GM12873 (cell line): Measurements from ENCODE around the gene ZNF513.

Source experiments
- CTCF ChIP-seq: IDR thresholded peaks from 2 replicates; pipeline ENCODE4 v1.5.1; 2012; ENCODE audit warnings: low read depth, mild to moderate bottlenecking, moderate library complexity, low read length, control low read depth; ENCODE audit not compliant: insufficient read depth; ENCODE audit errors: missing control alignments

Gene ZNF513

DNA sequence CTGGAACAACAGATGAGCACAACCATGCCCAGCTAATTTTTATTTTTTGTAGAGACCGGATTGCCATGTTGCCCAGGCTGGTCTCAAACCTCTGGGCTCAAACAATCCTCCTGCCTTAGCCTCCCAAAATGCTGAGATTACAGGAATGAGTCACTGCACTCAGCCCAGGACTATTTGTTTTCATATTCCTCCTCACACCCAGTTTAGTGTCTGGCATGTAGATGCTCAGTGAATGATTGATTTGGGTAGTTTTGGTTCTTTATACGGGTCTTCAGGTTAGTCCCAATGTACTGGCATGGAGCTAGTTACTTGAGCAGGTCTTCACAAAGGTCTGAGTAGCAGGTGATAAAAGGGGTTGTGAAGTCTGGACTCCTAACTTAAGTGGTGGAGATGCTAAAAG is 16.6 kb downstream of the ZNF513 start:
- no peak for TF ChIP-seq CTCF

DNA sequence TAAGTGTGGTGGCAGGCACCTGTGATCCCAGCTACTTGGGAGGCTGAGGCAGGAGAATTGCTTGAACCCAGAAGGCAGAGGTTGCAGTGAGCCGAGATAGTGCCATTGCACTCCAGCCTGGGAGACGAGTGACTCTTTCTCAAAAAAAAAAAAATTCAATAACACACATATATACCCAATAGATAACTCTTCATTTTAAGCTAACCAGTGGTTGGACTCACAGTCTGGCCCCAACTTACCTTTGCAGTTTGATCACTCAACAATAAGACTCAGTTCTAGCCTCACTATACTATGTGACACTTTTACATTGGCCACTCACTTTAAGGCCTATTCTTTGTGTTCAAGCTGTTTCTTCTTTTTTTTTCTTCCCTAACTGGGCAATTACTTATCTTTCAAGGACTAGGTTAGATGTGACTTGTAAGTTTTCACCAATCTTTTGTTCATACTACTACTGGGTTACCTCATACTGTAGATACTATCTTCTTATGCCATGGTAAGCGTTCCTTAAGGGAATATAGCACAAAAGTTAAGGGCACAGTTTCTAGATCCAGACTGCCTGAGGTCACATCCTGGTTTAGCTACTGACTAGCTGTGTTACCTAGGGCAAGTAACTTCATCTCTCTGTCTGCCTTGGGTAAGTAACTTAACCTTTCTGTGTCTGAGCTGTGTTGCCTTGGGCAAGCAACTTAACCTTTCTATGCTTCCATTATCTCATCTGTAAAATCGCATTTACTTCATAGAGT is 17.7 kb downstream of the ZNF513 start:
- no peak for TF ChIP-seq CTCF

- no peak for TF ChIP-seq CTCF
Observed at GRCh38 chr2:27356382-27357181, 24.0 kb downstream of the ZNF513 start, which contains the start of gene GTF3C2. Gene GTF3C2, minus strand, starts transcription at chr2:27356764. Its CDS starts 13,210 bp downstream, at chr2:27343554.

DNA sequence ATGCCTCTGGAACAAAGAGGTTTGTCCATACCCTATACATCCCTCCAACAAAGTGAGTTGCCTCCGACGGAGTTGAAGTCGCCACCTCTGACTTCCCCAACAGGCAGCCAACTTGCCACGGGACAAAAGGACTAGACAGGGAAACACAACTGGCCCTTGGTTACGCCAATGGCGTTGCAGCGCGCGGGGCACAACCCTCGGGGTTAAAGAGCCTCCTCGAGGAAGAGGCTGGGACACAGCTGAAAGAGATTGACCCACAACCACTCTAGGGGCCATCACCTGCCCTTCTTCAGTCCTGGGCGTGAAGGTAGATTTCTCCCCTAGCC is 24.5 kb downstream of the ZNF513 start:
- no peak for TF ChIP-seq CTCF

GRCh38 chr2:27354597-27354927 is 26.0 kb downstream of the ZNF513 start:
- TF ChIP-seq CTCF: no peak

- TF ChIP-seq CTCF: no peak
Observed at GRCh38 chr2:27353762-27354596, 26.6 kb downstream of the ZNF513 start.
